ENCODE measurements around the gene RAD51B. TPM values are rescaled to one million over a fixed set of nuclear protein-coding genes. Genes with fewer than 3 reads are reported as not detected.

Gene RAD51B
- total and polyA plus RNA-seq, 9 of the 15 experiments (the other 6 are each of a cell fraction or from before 2014, with no cell fraction given) = 8.5 to 17.3 (median 11.3) TPM

DNA sequence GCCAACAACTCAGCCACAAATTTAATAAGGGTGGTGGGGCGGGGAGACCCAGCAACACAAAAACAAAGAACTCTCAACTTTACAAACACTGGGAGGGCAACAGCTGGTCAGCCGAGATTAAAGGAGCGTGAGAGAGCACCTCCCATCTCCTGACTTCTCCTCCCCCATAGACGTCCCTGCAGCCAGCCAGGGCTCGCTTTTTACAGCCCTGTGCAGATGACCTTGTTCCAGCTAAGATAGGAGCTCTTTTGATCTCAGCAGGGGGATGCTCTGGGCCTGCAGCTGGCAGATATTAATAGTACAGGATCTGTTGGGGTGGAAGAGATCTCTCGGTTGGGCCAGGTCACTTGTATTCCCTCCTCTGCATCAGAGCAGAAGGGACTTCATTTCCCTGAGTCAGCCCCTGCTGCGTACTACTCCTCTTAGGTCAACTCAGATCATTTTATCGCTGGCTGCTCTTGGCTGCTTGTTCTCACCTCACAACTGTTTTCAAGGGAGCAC lies 475.8 kb downstream of the RAD51B start (continued):
- TF ChIP-seq MLLT1 (IDR thresholded peaks at IDR 0.05) (no peak), POU5F1 (IDR thresholded peaks at IDR 0.05; ENCODE audit: borderline replicate concordance, low read depth, low read length, partially characterized antibody) (no peak), ZNF696 (CRISPR knock-in tag; conservative IDR thresholded peaks at IDR 0.05) (no peak), NCOA2 (IDR thresholded peaks at IDR 0.05; ENCODE audit: partially characterized antibody in 2 of 2) (peak in 1 of 2 experiments; percentile 73), ZNF551 (CRISPR knock-in tag; IDR thresholded peaks at IDR 0.05) (no peak), MCM2 (IDR thresholded peaks at IDR 0.05; ENCODE audit: low read depth) (no peak), PRMT5 (CRISPR knock-in tag; IDR thresholded peaks at IDR 0.05) (no peak), ZNF217 (CRISPR knock-in tag; IDR thresholded peaks at IDR 0.05) (no peak), NFIC (IDR thresholded peaks at IDR 0.05) (peak; percentile 89), CHCHD3 (CRISPR knock-in tag; IDR thresholded peaks at IDR 0.05) (no peak), ZNF274 (IDR thresholded peaks at IDR 0.05; ENCODE audit: borderline replicate concordance, low read depth, low read length) (peak; percentile 69; the same call in 1 of the 2 replicates), CHD2 (IDR thresholded peaks at IDR 0.05; ENCODE audit: low read depth, low read length) (no peak), ZNF239 (CRISPR knock-in tag; IDR thresholded peaks at IDR 0.05) (no peak), CBX3 (IDR thresholded peaks at IDR 0.05; ENCODE audit: borderline replicate concordance in 1 of 2, low read length in 2 of 2) (peak in 1 of 2 experiments; percentile 59; a peak in 1 of 3 replicates), HDAC6 (IDR thresholded peaks at IDR 0.05; ENCODE audit: low read depth, low read length) (no peak), TCF3 (CRISPR knock-in tag; IDR thresholded peaks at IDR 0.05) (peak; percentile 96), ETS2 (tag; IDR thresholded peaks at IDR 0.05; ENCODE audit: borderline replicate concordance, poor library complexity, severe bottlenecking) (no peak), KLF16 (IDR thresholded peaks at IDR 0.05) (peak; percentile 91), ZBED1 (IDR thresholded peaks at IDR 0.05) (0 out of 2 replicates have a peak, but pooled peaks have one; percentile 50), PTBP1 (IDR thresholded peaks at IDR 0.05; ENCODE audit: low read depth, low read length) (no peak), MBD2 (IDR thresholded peaks at IDR 0.05; ENCODE audit: borderline replicate concordance, low read depth) (peak; percentile 73), JUN (IDR thresholded peaks at IDR 0.05; ENCODE audit: borderline replicate concordance, low read depth, low read length) (0 out of 2 replicates have a peak, but pooled peaks have one; percentile 20), JUN (CRISPR knock-in tag; IDR thresholded peaks at IDR 0.05; ENCODE audit: borderline replicate concordance) (no peak), ZBTB1 (CRISPR knock-in tag; IDR thresholded peaks at IDR 0.05; ENCODE audit: borderline replicate concordance, low read depth) (no peak), TCF7L2 (IDR thresholded peaks at IDR 0.05; ENCODE audit: low read depth, low read length) (peak; percentile 83; the same call in 1 of the 2 replicates)
- TF ChIP-seq, protein P1, sequence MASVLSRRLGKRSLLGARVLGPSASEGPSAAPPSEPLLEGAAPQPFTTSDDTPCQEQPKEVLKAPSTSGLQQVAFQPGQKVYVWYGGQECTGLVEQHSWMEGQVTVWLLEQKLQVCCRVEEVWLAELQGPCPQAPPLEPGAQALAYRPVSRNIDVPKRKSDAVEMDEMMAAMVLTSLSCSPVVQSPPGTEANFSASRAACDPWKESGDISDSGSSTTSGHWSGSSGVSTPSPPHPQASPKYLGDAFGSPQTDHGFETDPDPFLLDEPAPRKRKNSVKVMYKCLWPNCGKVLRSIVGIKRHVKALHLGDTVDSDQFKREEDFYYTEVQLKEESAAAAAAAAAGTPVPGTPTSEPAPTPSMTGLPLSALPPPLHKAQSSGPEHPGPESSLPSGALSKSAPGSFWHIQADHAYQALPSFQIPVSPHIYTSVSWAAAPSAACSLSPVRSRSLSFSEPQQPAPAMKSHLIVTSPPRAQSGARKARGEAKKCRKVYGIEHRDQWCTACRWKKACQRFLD (CRISPR knock-in tag; IDR thresholded peaks at IDR 0.05) = peak; percentile 77
- TF ChIP-seq, protein P2, sequence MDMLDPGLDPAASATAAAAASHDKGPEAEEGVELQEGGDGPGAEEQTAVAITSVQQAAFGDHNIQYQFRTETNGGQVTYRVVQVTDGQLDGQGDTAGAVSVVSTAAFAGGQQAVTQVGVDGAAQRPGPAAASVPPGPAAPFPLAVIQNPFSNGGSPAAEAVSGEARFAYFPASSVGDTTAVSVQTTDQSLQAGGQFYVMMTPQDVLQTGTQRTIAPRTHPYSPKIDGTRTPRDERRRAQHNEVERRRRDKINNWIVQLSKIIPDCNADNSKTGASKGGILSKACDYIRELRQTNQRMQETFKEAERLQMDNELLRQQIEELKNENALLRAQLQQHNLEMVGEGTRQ (CRISPR knock-in tag; IDR thresholded peaks at IDR 0.05) = no peak

Measured in K562 (cell line).